ENCODE results near the gene RPL29.

DNA sequence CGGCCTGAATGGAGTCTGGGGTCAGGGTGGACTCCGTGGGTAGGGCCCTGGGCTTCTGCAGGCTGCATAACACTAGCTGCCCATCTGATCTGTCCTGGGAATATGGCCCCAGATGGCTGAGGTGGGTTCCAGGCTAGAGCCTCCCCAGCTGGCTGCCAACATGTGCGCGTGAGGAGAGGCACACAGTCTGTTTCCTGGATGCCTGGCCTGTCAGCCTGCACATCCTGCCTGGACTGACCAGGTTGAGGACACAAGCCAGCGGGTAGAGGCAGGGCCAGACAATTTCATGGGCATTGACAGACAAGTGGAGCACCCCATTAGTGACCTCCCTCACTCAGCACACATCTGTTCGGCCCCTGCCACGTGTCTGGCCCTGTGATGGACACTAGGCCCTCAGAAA lies 29.8 kb upstream of the RPL29 start:
- TF ChIP-seq POLR2A (IDR thresholded peaks at IDR 0.05; ENCODE audit: low read length) (no peak), GATA1 (IDR thresholded peaks at IDR 0.05; ENCODE audit: low read depth, low read length) (no peak)
